Activated CD8-positive, alpha-beta T cell treated with anti-CD3 and anti-CD28 coated beads for 36 hours (primary cell): ENCODE measurements around the gene PAMR1. TPM values are rescaled to one million over a fixed set of nuclear protein-coding genes. Genes with fewer than 3 reads are reported as not detected.

Source experiments
- ATAC-seq: fragments of 200-7000 bp; cut with Tn5 transposase; one replicate; pipeline ENCODE4 v1.10.0; 2021; ENCODE audit warnings: mild to moderate bottlenecking, moderate library complexity
- CTCF ChIA-PET: fragments of 350-600 bp; sonication (Branson Sonifier 250); formaldehyde crosslinking; loops from one replicate; lab custom pipeline; 2021; ENCODE audit warnings: antibody characterized with exemption; lab: Charles Lee
- POLR2A ChIA-PET: fragments of 350-600 bp; sonication (Branson Sonifier 250); formaldehyde crosslinking; loops from one replicate; lab custom pipeline; 2021; ENCODE audit warnings: antibody characterized with exemption; lab: Charles Lee
- DNase-seq: peaks from one replicate; pipeline ENCODE4 v3.0.0-alpha.2; 2020
- H3K27ac Mint-ChIP-seq: one replicate; pipeline ENCODE4 v1.8.0; 2021; ENCODE audit warnings: mild to moderate bottlenecking, mixed read lengths
- H3K27me3 Mint-ChIP-seq: one replicate; pipeline ENCODE4 v1.8.0; 2021; ENCODE audit warnings: mixed read lengths
- H3K36me3 Mint-ChIP-seq: one replicate; pipeline ENCODE4 v1.8.0; 2021; ENCODE audit warnings: low read depth, mixed read lengths
- H3K4me1 Mint-ChIP-seq: one replicate; pipeline ENCODE4 v1.8.0; 2021; ENCODE audit warnings: low read depth, mixed read lengths
- H3K4me3 Mint-ChIP-seq: one replicate; pipeline ENCODE4 v1.8.0; 2021; ENCODE audit warnings: mild to moderate bottlenecking, moderate library complexity, mixed read lengths
- H3K9me3 Mint-ChIP-seq: one replicate; pipeline ENCODE4 v1.8.0; 2021; ENCODE audit warnings: mixed read lengths
- CTCF ChIP-seq: fragments of 200-600 bp; IDR thresholded peaks from one replicate; pipeline ENCODE4 v1.8.0; 2022; ENCODE audit warnings: antibody characterized with exemption, mild to moderate bottlenecking
- intact Hi-C: fragments of 100-400 bp; cut with micrococcal nuclease; formaldehyde crosslinking; loops from one replicate; pipeline ENCODE4 v1.10.0; 2022
- total RNA-seq, 2 experiments: library from RNA; stranded (reverse); gene quantifications; one replicate each; pipeline ENCODE4 v1.2.3, GENCODE V29; 2021

Gene PAMR1
- total RNA-seq, 2 experiments from 2014 or later, result not detected

GRCh38 chr11:35388061-35388460 is 137.4 kb downstream of the PAMR1 start:
- Mint-ChIP-seq H3K27ac (no peak overlapping the region), H3K4me1 (peaks cover 28% of the 10 kb centered on the region), H3K36me3 (no peaks in the 10 kb centered on the region), H3K4me3 (no peak overlapping the region), H3K27me3 (no peaks in the 10 kb centered on the region), H3K9me3 (peaks cover 3% of the 10 kb centered on the region)
- ATAC-seq (no peak), DNase-seq (no peak)
- TF ChIP-seq CTCF, result no peak
- CTCF ChIA-PET, result interaction anchor here (0.8 to 2.2 kb wide), 4 partner anchors 9 to 802 kb away, joined by 3 to 6 read pairs (median 3); no protein-coding TSS in a partner anchor
- intact Hi-C loops, result no loop called here
- POLR2A ChIA-PET, result no interaction called here

GRCh38 chr11:35387111-35387982 is 138.1 kb downstream of the PAMR1 start:
- peaks cover 3% of the 10 kb centered on the region for H3K9me3 Mint-ChIP-seq
- no peak for ATAC-seq
- intact Hi-C loops, result no loop called here
- peaks cover 25% of the 10 kb centered on the region for H3K4me1 Mint-ChIP-seq
- TF ChIP-seq CTCF, result no peak
- no peaks in the 10 kb centered on the region for H3K36me3 Mint-ChIP-seq
- ChIA-PET CTCF (interaction anchor here (0.8 to 2.2 kb wide), 5 partner anchors 9 to 801 kb away, joined by 3 to 6 read pairs (median 4); no protein-coding TSS in a partner anchor), POLR2A (interaction anchor here (0.7 kb wide), 1 partner anchor 1011 kb away, joined by 3 read pairs; no protein-coding TSS in a partner anchor)
- no peak overlapping the region for H3K27ac Mint-ChIP-seq
- H3K4me3 Mint-ChIP-seq, result no peak overlapping the region
- DNase-seq, result no peak
- H3K27me3 Mint-ChIP-seq, result no peaks in the 10 kb centered on the region

- ChIA-PET CTCF (interaction anchor here (0.6 kb wide), 1 partner anchor 8 kb away, joined by 3 read pairs; no protein-coding TSS in a partner anchor), POLR2A (no interaction called here)
- intact Hi-C loops, result no loop called here
- Mint-ChIP-seq H3K4me3 (no peak overlapping the region), H3K27me3 (no peaks in the 10 kb centered on the region), H3K36me3 (no peaks in the 10 kb centered on the region), H3K4me1 (peaks cover 4% of the 10 kb centered on the region), H3K9me3 (peaks cover 3% of the 10 kb centered on the region), H3K27ac (no peak overlapping the region)
- DNase-seq (no peak), ATAC-seq (no peak)
- no peak for TF ChIP-seq CTCF
Observed at GRCh38 chr11:35383953-35384352, 141.5 kb downstream of the PAMR1 start.

Other genes with a start within 250 kb of the PAMR1 start
- not detected for gene SLC1A2, start 106.1 kb downstream of the PAMR1 start, total RNA-seq
- 1 to 10 TPM; 1.4 to 2.1 TPM for gene FJX1, start 92.8 kb upstream of the PAMR1 start, total RNA-seq
- 10 to 100 TPM; 37.4 to 40.1 TPM for gene TRIM44, start 137.2 kb upstream of the PAMR1 start, total RNA-seq